Spleen (tissue), 7 donors: ENCODE results near the gene PHKB.

Experiments used
- POLR2A ChIP-seq, 3 donors: fragments of 450-650 bp; IDR thresholded peaks; one replicate each; pipeline ENCODE4 v1.5.1; 2017; ENCODE audit warnings: antibody characterized with exemption in 3 of 3, mild to moderate bottlenecking in 1 of 3
- POLR2AphosphoS5 ChIP-seq, 3 donors: sonication (generic); formaldehyde crosslinking; IDR thresholded peaks; one replicate each; pipeline ENCODE4 v1.5.1; 2017; ENCODE audit warnings: antibody characterized with exemption in 3 of 3
- TF ChIP-seq, protein P1 (sequence below), 11 experiments: fragments of 200-600 bp in 7 of 11; fragments of 450-650 bp in 4 of 11; sonication (generic) in 4 of 11; IDR thresholded peaks in 8 of 11; conservative IDR thresholded peaks in 3 of 11; 1 replicate in 7 of 11; 2 replicates in 4 of 11; pipeline versions ENCODE4 v1.4.0 to v1.8.0; 2016 to 2021; ENCODE audit warnings: antibody characterized with exemption in 11 of 11, inconsistent platforms in 4 of 11, mild to moderate bottlenecking in 1 of 11
- donor health status: DM: no; HTN: no; CAD: no; lungs with moderate emphysema.
- donor health status: DM: no; HTN: no; CAD: no.
- donor health status: DM: no; HTN: no; CAD: no.

DNA sequence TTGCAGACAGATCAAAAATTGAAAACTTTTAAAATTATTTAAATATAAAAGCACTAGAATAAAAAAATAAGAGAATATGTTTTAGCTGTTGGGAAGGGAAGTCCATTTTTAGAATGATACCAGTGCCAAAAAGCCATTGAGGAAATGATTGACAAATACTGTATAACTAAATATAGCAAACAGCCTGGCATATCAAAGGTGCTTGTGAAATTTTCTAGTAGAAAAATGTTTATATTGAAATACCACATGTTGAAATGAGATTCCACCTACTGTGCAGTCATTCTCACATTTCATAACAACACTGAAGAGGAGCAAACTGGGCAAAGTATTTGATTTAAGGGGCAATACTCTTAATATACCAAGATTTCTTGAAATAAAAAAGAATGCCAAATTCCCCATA, 183.5 kb downstream of the PHKB start:
- TF ChIP-seq, protein P1, sequence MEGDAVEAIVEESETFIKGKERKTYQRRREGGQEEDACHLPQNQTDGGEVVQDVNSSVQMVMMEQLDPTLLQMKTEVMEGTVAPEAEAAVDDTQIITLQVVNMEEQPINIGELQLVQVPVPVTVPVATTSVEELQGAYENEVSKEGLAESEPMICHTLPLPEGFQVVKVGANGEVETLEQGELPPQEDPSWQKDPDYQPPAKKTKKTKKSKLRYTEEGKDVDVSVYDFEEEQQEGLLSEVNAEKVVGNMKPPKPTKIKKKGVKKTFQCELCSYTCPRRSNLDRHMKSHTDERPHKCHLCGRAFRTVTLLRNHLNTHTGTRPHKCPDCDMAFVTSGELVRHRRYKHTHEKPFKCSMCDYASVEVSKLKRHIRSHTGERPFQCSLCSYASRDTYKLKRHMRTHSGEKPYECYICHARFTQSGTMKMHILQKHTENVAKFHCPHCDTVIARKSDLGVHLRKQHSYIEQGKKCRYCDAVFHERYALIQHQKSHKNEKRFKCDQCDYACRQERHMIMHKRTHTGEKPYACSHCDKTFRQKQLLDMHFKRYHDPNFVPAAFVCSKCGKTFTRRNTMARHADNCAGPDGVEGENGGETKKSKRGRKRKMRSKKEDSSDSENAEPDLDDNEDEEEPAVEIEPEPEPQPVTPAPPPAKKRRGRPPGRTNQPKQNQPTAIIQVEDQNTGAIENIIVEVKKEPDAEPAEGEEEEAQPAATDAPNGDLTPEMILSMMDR (IDR thresholded peaks at IDR 0.05 in 8 of 11, conservative IDR thresholded peaks at IDR 0.05 in 3 of 11): no peak
- TF ChIP-seq POLR2A (IDR thresholded peaks at IDR 0.05) (no peak), POLR2AphosphoS5 (IDR thresholded peaks at IDR 0.05) (no peak)
